HEK293 (cell line): ENCODE results near the gene PCDH9.

Source experiments
- BCL11A ChIP-seq: fragments of 450-650 bp; formaldehyde crosslinking; IDR thresholded peaks from 2 replicates; pipeline ENCODE4 v1.5.1; 2016; ENCODE audit warnings: low read depth, missing biosample characterization, missing genetic modification characterization
- CTCF ChIP-seq: fragments of 450-650 bp; formaldehyde crosslinking; IDR thresholded peaks from 2 replicates; pipeline ENCODE4 v1.5.1; 2016; ENCODE audit warnings: missing biosample characterization, missing genetic modification characterization
- ELK4 ChIP-seq: IDR thresholded peaks from 2 replicates; pipeline ENCODE4 v1.6.1; 2011; ENCODE audit warnings: mild to moderate bottlenecking, low read depth, low read length, borderline replicate concordance
- HIC1 ChIP-seq: fragments of 450-650 bp; formaldehyde crosslinking; IDR thresholded peaks from 2 replicates; pipeline ENCODE4 v1.5.1; 2016; ENCODE audit warnings: missing biosample characterization, missing genetic modification characterization
- ZNF175 ChIP-seq: fragments of 450-650 bp; formaldehyde crosslinking; IDR thresholded peaks from 2 replicates; pipeline ENCODE4 v1.5.1; 2016; ENCODE audit warnings: missing biosample characterization, missing genetic modification characterization
- ZNF184 ChIP-seq: fragments of 450-650 bp; IDR thresholded peaks from 2 replicates; pipeline ENCODE4 v1.5.1; 2018; ENCODE audit warnings: missing biosample characterization, mild to moderate bottlenecking, missing genetic modification characterization
- ZNF274 ChIP-seq, 2 experiments: fragments of 200-500 bp in 1 of 2; fragments of 450-650 bp in 1 of 2; sonication (Bioruptor generic) in 1 of 2; formaldehyde crosslinking in 1 of 2; IDR thresholded peaks; 2 replicates each; pipeline versions ENCODE4 v1.5.1 to v1.6.1; 2014 to 2016; ENCODE audit warnings: borderline replicate concordance in 1 of 2, inconsistent platforms in 1 of 2, low read length in 1 of 2, missing biosample characterization in 1 of 2, missing genetic modification characterization in 1 of 2
- ZNF792 ChIP-seq: fragments of 450-650 bp; formaldehyde crosslinking; IDR thresholded peaks from 2 replicates; pipeline ENCODE4 v1.5.1; 2016; ENCODE audit warnings: missing biosample characterization, missing genetic modification characterization
- ZSCAN18 ChIP-seq: fragments of 450-650 bp; formaldehyde crosslinking; IDR thresholded peaks from 2 replicates; pipeline ENCODE4 v1.5.1; 2016; ENCODE audit warnings: missing biosample characterization, missing genetic modification characterization

- TF ChIP-seq CTCF (tag by site-specific recombination) (no peak), BCL11A (tag by site-specific recombination) (no peak), ZNF184 (no peak), ZNF792 (tag by site-specific recombination) (no peak), ZNF274 (IDR thresholded peaks at IDR 0.05; ENCODE audit: low read length) (no peak), ZNF274 (tag by site-specific recombination; IDR thresholded peaks at IDR 0.05; ENCODE audit: borderline replicate concordance) (no peak), ZNF175 (no peak), HIC1 (tag by site-specific recombination) (no peak), ELK4 (no peak), ZSCAN18 (tag by site-specific recombination) (no peak)
These were observed 916.7 kb downstream of the PCDH9 start for GRCh38 chr13:66313413-66313812.
